IMR-90 (cell line): ENCODE results near the gene TSGA10IP. TPM values are rescaled to one million over a fixed set of nuclear protein-coding genes. Genes with fewer than 3 reads are reported as not detected.

Experiments
- ATAC-seq: fragments of 200-7000 bp; cut with Tn5 transposase; 2 replicates; pipeline ENCODE4 v1.9.1; 2020; ENCODE audit warnings: low read depth, mild to moderate bottlenecking, moderate library complexity
- BruUV-seq: library from RNA; stranded (reverse); fragments of 400-500 nt; replicated peaks from 2 replicates; lab custom pipeline; 2021; lab: Mats Ljungman, UMichigan
- CTCF ChIA-PET: fragments of 300-600 bp; formaldehyde crosslinking; extraction: SDS; loops from one replicate; lab custom pipeline; 2021; ENCODE audit warnings: antibody characterized with exemption; lab: Yijun Ruan, JAX
- POLR2A ChIA-PET: fragments of 300-600 bp; sonication (Branson Sonifier 250); formaldehyde crosslinking; loops from one replicate; lab custom pipeline; 2022; ENCODE audit warnings: antibody characterized with exemption; ENCODE audit not compliant: unreplicated experiment; lab: Charles Lee
- DNase-seq: peaks from one replicate; pipeline ENCODE4 v3.0.0; 2013
- H2AFZ ChIP-seq: replicated peaks from 2 replicates; pipeline ENCODE3; 2013; ENCODE audit warnings: low read length, mild to moderate bottlenecking; ENCODE audit not compliant: poor library complexity
- H2AK5ac ChIP-seq: 2 replicates; pipeline ENCODE4 v1.6.1; 2013; ENCODE audit warnings: low read depth, low read length, inconsistent platforms
- H2AK9ac ChIP-seq: replicated peaks from 2 replicates; pipeline ENCODE3; 2013; ENCODE audit warnings: mild to moderate bottlenecking, low read depth, low read length, moderate library complexity; ENCODE audit not compliant: poor library complexity
- H2BK120ac ChIP-seq: 2 replicates; pipeline ENCODE4 v1.6.1; 2013; ENCODE audit warnings: low read depth, low read length, inconsistent platforms
- H2BK15ac ChIP-seq: 3 replicates; pipeline ENCODE4 v1.6.1; 2013; ENCODE audit warnings: low read depth, low read length, inconsistent platforms
- H2BK20ac ChIP-seq: 2 replicates; pipeline ENCODE4 v1.6.1; 2013; ENCODE audit warnings: low read depth, mild to moderate bottlenecking, inconsistent platforms, low read length, moderate library complexity
- H2BK5ac ChIP-seq: 2 replicates; pipeline ENCODE4 v1.6.1; 2013; ENCODE audit warnings: mild to moderate bottlenecking, low read depth, low read length, inconsistent platforms; ENCODE audit not compliant: poor library complexity, severe bottlenecking
- H3K14ac ChIP-seq: replicated peaks from 2 replicates; pipeline ENCODE4 v1.6.1; 2013; ENCODE audit warnings: low read depth, low read length, inconsistent platforms
- H3K18ac ChIP-seq: 2 replicates; pipeline ENCODE4 v1.6.1; 2013; ENCODE audit warnings: low read depth, low read length, control low read depth
- H3K23ac ChIP-seq: 2 replicates; pipeline ENCODE4 v1.6.1; 2013; ENCODE audit warnings: low read depth, low read length, inconsistent platforms
- H3K27ac ChIP-seq: 2 replicates; pipeline ENCODE4 v1.5.1; 2013; ENCODE audit warnings: mild to moderate bottlenecking, control low read depth, low read length; ENCODE audit not compliant: insufficient read depth
- H3K27me3 ChIP-seq: 2 replicates; pipeline ENCODE4 v1.6.1; 2013; ENCODE audit warnings: low read length; ENCODE audit not compliant: control insufficient read depth, insufficient read depth
- H3K36me3 ChIP-seq: 2 replicates; pipeline ENCODE4 v1.6.1; 2013; ENCODE audit warnings: low read length, mixed read lengths; ENCODE audit not compliant: control insufficient read depth, insufficient read depth
- H3K4ac ChIP-seq: 2 replicates; pipeline ENCODE4 v1.6.1; 2013; ENCODE audit warnings: low read depth, low read length, inconsistent platforms
- H3K4me1 ChIP-seq: 2 replicates; pipeline ENCODE4 v1.6.1; 2013; ENCODE audit warnings: low read length, mixed read lengths; ENCODE audit not compliant: control insufficient read depth, insufficient read depth
- H3K4me2 ChIP-seq: 2 replicates; pipeline ENCODE4 v1.6.1; 2013; ENCODE audit warnings: low read depth, mild to moderate bottlenecking, control low read depth, low read length, moderate library complexity
- H3K4me3 ChIP-seq: 2 replicates; pipeline ENCODE4 v1.5.1; 2013; ENCODE audit warnings: low read depth, mild to moderate bottlenecking, control low read depth, low read length, moderate library complexity; ENCODE audit not compliant: insufficient read depth
- H3K56ac ChIP-seq: 2 replicates; pipeline ENCODE4 v1.6.1; 2013; ENCODE audit warnings: low read length, inconsistent platforms; ENCODE audit not compliant: insufficient read depth; ENCODE audit errors: extremely low read depth
- H3K79me1 ChIP-seq, 2 experiments: 2 replicates each; pipeline ENCODE4 v1.6.1; 2013; ENCODE audit warnings: low read length in 2 of 2, inconsistent platforms in 1 of 2, low read depth in 1 of 2
- H3K9ac ChIP-seq: 2 replicates; pipeline ENCODE4 v1.6.1; 2013; ENCODE audit warnings: low read depth, low read length, control low read depth
- H3K9me1 ChIP-seq: 2 replicates; pipeline ENCODE4 v1.6.1; 2013; ENCODE audit warnings: low read length, inconsistent platforms; ENCODE audit not compliant: insufficient read depth
- H3K9me3 ChIP-seq: 2 replicates; pipeline ENCODE4 v1.6.1; 2013; ENCODE audit warnings: low read length; ENCODE audit not compliant: control insufficient read depth, insufficient read depth
- H4K20me1 ChIP-seq: 2 replicates; pipeline ENCODE4 v1.6.1; 2013; ENCODE audit warnings: low read length, inconsistent platforms; ENCODE audit not compliant: insufficient read depth
- H4K5ac ChIP-seq: 2 replicates; pipeline ENCODE4 v1.6.1; 2013; ENCODE audit warnings: mild to moderate bottlenecking, low read depth, low read length, control low read depth
- H4K8ac ChIP-seq, 2 experiments: 2 replicates each; pipeline ENCODE4 v1.6.1; 2013; ENCODE audit warnings: low read depth in 2 of 2, low read length in 2 of 2, control low read depth in 1 of 2, inconsistent platforms in 1 of 2
- H4K91ac ChIP-seq: 2 replicates; pipeline ENCODE4 v1.6.1; 2013; ENCODE audit warnings: low read depth, low read length, inconsistent platforms; ENCODE audit not compliant: insufficient read depth
- BHLHE40 ChIP-seq: fragments of 150-350 bp; IDR thresholded peaks from 2 replicates; pipeline ENCODE4 v1.6.1; 2016; ENCODE audit warnings: mild to moderate bottlenecking, low read depth, low read length
- CEBPB ChIP-seq: IDR thresholded peaks from 2 replicates; pipeline ENCODE4 v1.6.1; 2012; ENCODE audit warnings: low read depth, low read length, improper control_type of control experiment
- CHD1 ChIP-seq: IDR thresholded peaks from 2 replicates; pipeline ENCODE4 v1.6.1; 2012; ENCODE audit warnings: low read depth, low read length, improper control_type of control experiment
- FOS ChIP-seq: fragments of 150-350 bp; IDR thresholded peaks from 2 replicates; pipeline ENCODE4 v1.6.1; 2016; ENCODE audit warnings: low read depth, low read length
- MAFK ChIP-seq: IDR thresholded peaks from 2 replicates; pipeline ENCODE4 v1.6.1; 2012; ENCODE audit warnings: low read depth, low read length, improper control_type of control experiment
- MAZ ChIP-seq: IDR thresholded peaks from 2 replicates; pipeline ENCODE4 v1.6.1; 2012; ENCODE audit warnings: low read depth, mild to moderate bottlenecking, low read length, improper control_type of control experiment, moderate library complexity, borderline replicate concordance
- MXI1 ChIP-seq: IDR thresholded peaks from 2 replicates; pipeline ENCODE4 v1.6.1; 2012; ENCODE audit warnings: low read depth, mild to moderate bottlenecking, low read length, moderate library complexity, borderline replicate concordance
- NFE2L2 ChIP-seq: fragments of 150-350 bp; IDR thresholded peaks from 2 replicates; pipeline ENCODE4 v1.6.1; 2016; ENCODE audit warnings: low read depth, mild to moderate bottlenecking, low read length
- POLR2A ChIP-seq: IDR thresholded peaks from 2 replicates; pipeline ENCODE4 v1.6.1; 2012; ENCODE audit warnings: mild to moderate bottlenecking, low read depth, low read length
- RAD21 ChIP-seq: IDR thresholded peaks from 2 replicates; pipeline ENCODE4 v1.6.1; 2012; ENCODE audit warnings: low read length, improper control_type of control experiment
- RCOR1 ChIP-seq: IDR thresholded peaks from 2 replicates; pipeline ENCODE4 v1.6.1; 2012; ENCODE audit warnings: mild to moderate bottlenecking, low read length, improper control_type of control experiment; ENCODE audit not compliant: insufficient replicate concordance
- RFX5 ChIP-seq: IDR thresholded peaks from 2 replicates; pipeline ENCODE4 v1.8.0; 2012; ENCODE audit warnings: low read depth, mild to moderate bottlenecking, low read length, moderate library complexity
- SMC3 ChIP-seq: fragments of 150-350 bp; IDR thresholded peaks from 2 replicates; pipeline ENCODE4 v1.6.1; 2016; ENCODE audit warnings: low read depth, mild to moderate bottlenecking, antibody characterized with exemption, low read length, moderate library complexity
- WGBS, 2 experiments: methylation state at CpG; one replicate each; pipeline versions ENCODE4 v1.1.5 to v1.1.7; 2013; ENCODE audit warnings: missing lambda C conversion rate in 2 of 2; ENCODE audit not compliant: insufficient read length in 1 of 2; ENCODE audit errors: extremely low coverage in 2 of 2; 5-methylcytosine and 5-hydroxymethylcytosine counted together
- dilution Hi-C: fragments of 300-500 bp; cut with HindIII; formaldehyde crosslinking; loops from one replicate; pipeline ENCODE4 v1.14.3; 2018; ENCODE audit warnings: low sequenced_read_pairs; ENCODE audit not compliant: unreplicated experiment
- in situ Hi-C: fragments of 300-500 bp; cut with MboI; formaldehyde crosslinking; loops from 3 replicates; pipeline ENCODE4 v1.14.3; 2019; ENCODE audit warnings: low sequenced_read_pairs, inconsistent platforms, mixed read lengths
- intact Hi-C: fragments of 100-400 bp; cut with micrococcal nuclease; formaldehyde crosslinking; loops from 2 replicates; pipeline ENCODE4 v1.10.0; 2022
- polyA plus RNA-seq, 3 experiments: library from polyadenylated mRNA; depleted of rRNA; stranded (reverse); fragments of >200 nt; gene quantifications; 2 replicates each; pipeline ENCODE4 v1.2.3, GENCODE V29; 2012; ENCODE audit warnings: low replicate concordance in 1 of 3
- total RNA-seq: library from RNA; depleted of rRNA; stranded (reverse); fragments of >200 nt; gene quantifications from 2 replicates; pipeline ENCODE4 v1.2.3, GENCODE V29; 2012
- TF ChIP-seq, protein P1 (sequence below): fragments of 150-350 bp; IDR thresholded peaks from 2 replicates; pipeline ENCODE4 v1.6.1; 2017; ENCODE audit warnings: mild to moderate bottlenecking, antibody characterized with exemption, low read length, low read depth
- TF ChIP-seq, protein P2 (sequence below): fragments of 150-350 bp; IDR thresholded peaks from 2 replicates; pipeline ENCODE4 v1.6.1; 2016; ENCODE audit warnings: low read depth, mild to moderate bottlenecking, low read length, moderate library complexity, borderline replicate concordance
- TF ChIP-seq, protein P3 (sequence below): conservative IDR thresholded peaks from 2 replicates; pipeline ENCODE4 v1.5.1; 2012; ENCODE audit warnings: mild to moderate bottlenecking, low read depth, low read length, improper control_type of control experiment

The TSGA10IP gene
- total and polyA plus RNA-seq, 2 of the 4 experiments (the other 2 are of a cell fraction) = 0.21 TPM; not detected in 1

DNA sequence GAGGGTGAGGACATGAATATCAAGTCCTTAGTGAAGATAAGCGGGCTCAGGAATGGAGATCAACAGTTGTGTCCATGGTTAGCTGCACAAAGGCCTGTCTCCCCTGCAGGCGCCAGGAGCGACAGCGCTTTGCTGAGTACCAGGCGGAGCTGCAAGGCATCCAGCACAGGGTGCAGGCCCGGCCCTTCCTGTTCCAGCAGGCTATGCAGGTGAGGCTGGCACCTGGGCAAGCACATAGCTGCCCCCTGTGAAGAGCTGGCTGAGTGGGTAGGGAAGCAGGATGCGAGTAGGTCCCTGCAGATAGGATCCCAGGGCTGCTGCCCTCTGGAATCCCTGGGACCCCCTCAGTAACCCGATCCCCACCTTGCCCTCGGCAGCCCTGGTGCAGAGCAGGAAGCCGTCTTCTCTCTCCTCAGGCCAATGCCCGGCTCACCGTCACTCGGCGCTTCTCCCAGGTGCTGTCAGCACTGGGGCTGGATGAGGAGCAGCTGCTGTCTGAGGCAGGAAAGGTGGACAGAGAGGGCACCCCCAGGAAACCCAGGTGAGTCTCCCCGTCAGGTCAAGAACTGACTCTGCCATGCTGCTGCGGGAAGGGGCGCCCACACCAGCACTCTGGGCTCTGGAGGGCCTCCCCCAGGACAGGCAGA is 13.6 kb downstream of the TSGA10IP start:
- intact Hi-C loops (no loop called here), in situ Hi-C loops (no loop called here), dilution Hi-C loops (no loop called here)
- no peak overlapping the region for H4K8ac ChIP-seq
- ChIA-PET CTCF (no interaction called here), POLR2A (no interaction called here)
- no peak overlapping the region for H4K91ac ChIP-seq
- 83% methylated on average over 2 of the region's 17 CpGs; no CpG with 5 or more reads in 1 of the 2 experiments for WGBS, 2 experiments
- no peak overlapping the region for H3K23ac ChIP-seq
- peaks cover 8% of the 10 kb centered on the region for H3K4me1 ChIP-seq
- no peak for ATAC-seq
- no peak overlapping the region for H3K27ac ChIP-seq
- no peaks in the 10 kb centered on the region for H3K9me3 ChIP-seq
- peaks cover under 1% of the 10 kb centered on the region; the same call in 1 of the 2 replicates for H4K20me1 ChIP-seq
- H2BK15ac ChIP-seq = no peak overlapping the region
- no peak overlapping the region for H4K5ac ChIP-seq
- no peak overlapping the region for H2BK5ac ChIP-seq
- TF ChIP-seq FOS = no peak
- no peak for TF ChIP-seq BHLHE40
- TF ChIP-seq, protein P1, sequence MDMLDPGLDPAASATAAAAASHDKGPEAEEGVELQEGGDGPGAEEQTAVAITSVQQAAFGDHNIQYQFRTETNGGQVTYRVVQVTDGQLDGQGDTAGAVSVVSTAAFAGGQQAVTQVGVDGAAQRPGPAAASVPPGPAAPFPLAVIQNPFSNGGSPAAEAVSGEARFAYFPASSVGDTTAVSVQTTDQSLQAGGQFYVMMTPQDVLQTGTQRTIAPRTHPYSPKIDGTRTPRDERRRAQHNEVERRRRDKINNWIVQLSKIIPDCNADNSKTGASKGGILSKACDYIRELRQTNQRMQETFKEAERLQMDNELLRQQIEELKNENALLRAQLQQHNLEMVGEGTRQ = no peak
- no peak for TF ChIP-seq MAZ
- TF ChIP-seq, protein P2, sequence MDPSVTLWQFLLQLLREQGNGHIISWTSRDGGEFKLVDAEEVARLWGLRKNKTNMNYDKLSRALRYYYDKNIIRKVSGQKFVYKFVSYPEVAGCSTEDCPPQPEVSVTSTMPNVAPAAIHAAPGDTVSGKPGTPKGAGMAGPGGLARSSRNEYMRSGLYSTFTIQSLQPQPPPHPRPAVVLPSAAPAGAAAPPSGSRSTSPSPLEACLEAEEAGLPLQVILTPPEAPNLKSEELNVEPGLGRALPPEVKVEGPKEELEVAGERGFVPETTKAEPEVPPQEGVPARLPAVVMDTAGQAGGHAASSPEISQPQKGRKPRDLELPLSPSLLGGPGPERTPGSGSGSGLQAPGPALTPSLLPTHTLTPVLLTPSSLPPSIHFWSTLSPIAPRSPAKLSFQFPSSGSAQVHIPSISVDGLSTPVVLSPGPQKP = no peak
- no peak for TF ChIP-seq RCOR1
- no peak for TF ChIP-seq POLR2A
- TF ChIP-seq, protein P3, sequence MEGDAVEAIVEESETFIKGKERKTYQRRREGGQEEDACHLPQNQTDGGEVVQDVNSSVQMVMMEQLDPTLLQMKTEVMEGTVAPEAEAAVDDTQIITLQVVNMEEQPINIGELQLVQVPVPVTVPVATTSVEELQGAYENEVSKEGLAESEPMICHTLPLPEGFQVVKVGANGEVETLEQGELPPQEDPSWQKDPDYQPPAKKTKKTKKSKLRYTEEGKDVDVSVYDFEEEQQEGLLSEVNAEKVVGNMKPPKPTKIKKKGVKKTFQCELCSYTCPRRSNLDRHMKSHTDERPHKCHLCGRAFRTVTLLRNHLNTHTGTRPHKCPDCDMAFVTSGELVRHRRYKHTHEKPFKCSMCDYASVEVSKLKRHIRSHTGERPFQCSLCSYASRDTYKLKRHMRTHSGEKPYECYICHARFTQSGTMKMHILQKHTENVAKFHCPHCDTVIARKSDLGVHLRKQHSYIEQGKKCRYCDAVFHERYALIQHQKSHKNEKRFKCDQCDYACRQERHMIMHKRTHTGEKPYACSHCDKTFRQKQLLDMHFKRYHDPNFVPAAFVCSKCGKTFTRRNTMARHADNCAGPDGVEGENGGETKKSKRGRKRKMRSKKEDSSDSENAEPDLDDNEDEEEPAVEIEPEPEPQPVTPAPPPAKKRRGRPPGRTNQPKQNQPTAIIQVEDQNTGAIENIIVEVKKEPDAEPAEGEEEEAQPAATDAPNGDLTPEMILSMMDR = no peak
- no peak for TF ChIP-seq MAFK
- no peak for TF ChIP-seq SMC3
- no peak for TF ChIP-seq CHD1
- no peak for TF ChIP-seq RAD21
- no peak for TF ChIP-seq CEBPB
- TF ChIP-seq RFX5 = no peak
- TF ChIP-seq NFE2L2 = no peak
- no peak for TF ChIP-seq MXI1
- H2BK20ac ChIP-seq = no peak overlapping the region
- H3K14ac ChIP-seq = no peak overlapping the region
- H3K9me1 ChIP-seq = peaks cover 5% of the 10 kb centered on the region; the same call in 1 of the 2 replicates
- H2BK120ac ChIP-seq = no peak overlapping the region
- H3K4me3 ChIP-seq = no peak overlapping the region
- H3K4me2 ChIP-seq = no peak overlapping the region
- H2AFZ ChIP-seq = no peak overlapping the region
- H2AK9ac ChIP-seq = no peak overlapping the region
- H2AK5ac ChIP-seq = no peak overlapping the region
- no peak for DNase-seq
- BruUV-seq = no TSS peak
- H3K56ac ChIP-seq = no peak overlapping the region
- H3K9ac ChIP-seq = no peak overlapping the region
- H3K79me1 ChIP-seq = peaks cover 7 to 25% of the 10 kb centered on the region in 2 experiments
- no peaks in the 10 kb centered on the region for H3K27me3 ChIP-seq
- H3K4ac ChIP-seq = no peak overlapping the region
- H3K18ac ChIP-seq = no peak overlapping the region
- no peaks in the 10 kb centered on the region for H3K36me3 ChIP-seq
